OCI-LY3 (cell line): ENCODE results near the gene UST.

Experiments used
- H2AFZ ChIP-seq: fragments of 200-600, 300-600 bp; shearing (Covaris generic); 2 replicates; pipeline ENCODE4 v1.6.0; 2014; ENCODE audit warnings: antibody characterized with exemption, low read depth, low read length
- H3K27ac ChIP-seq: fragments of 200-600, 300-600 bp; sonication (generic); 2 replicates; pipeline ENCODE4 v1.5.1; 2014; ENCODE audit warnings: mild to moderate bottlenecking, low read length, moderate library complexity, mixed read lengths
- H3K27me3 ChIP-seq: fragments of 200-600, 300-600 bp; sonication (generic); 2 replicates; pipeline ENCODE4 v1.6.1; 2014; ENCODE audit warnings: low read depth, low read length, mixed read lengths
- H3K36me3 ChIP-seq: fragments of 200-600, 300-600 bp; sonication (generic); replicated peaks from 2 replicates; pipeline ENCODE3; 2014; ENCODE audit warnings: low read depth, low read length, mixed read lengths
- H3K4me1 ChIP-seq: fragments of 300-600, 200-600 bp; sonication (generic); 2 replicates; pipeline ENCODE4 v1.6.1; 2014; ENCODE audit warnings: low read length, mixed read lengths
- H3K4me2 ChIP-seq: fragments of 200-600, 300-600 bp; sonication (generic); 2 replicates; pipeline ENCODE4 v1.6.1; 2014; ENCODE audit warnings: low read length, mixed read lengths
- H3K4me3 ChIP-seq: fragments of 300-600, 200-600 bp; sonication (generic); 2 replicates; pipeline ENCODE4 v1.5.1; 2014; ENCODE audit warnings: antibody characterized with exemption, mild to moderate bottlenecking, low read length, moderate library complexity
- H3K79me2 ChIP-seq: fragments of 300-600, 200-600 bp; shearing (Covaris generic); 2 replicates; pipeline ENCODE4 v1.6.1; 2014; ENCODE audit warnings: mild to moderate bottlenecking, low read length, mixed read lengths
- H3K9ac ChIP-seq: fragments of 300-600, 200-600 bp; shearing (Covaris generic); 2 replicates; pipeline ENCODE4 v1.6.0; 2014; ENCODE audit warnings: mild to moderate bottlenecking, low read length, moderate library complexity
- H3K9me3 ChIP-seq: fragments of 200-600, 300-600 bp; shearing (Covaris generic); 2 replicates; pipeline ENCODE4 v1.6.1; 2014; ENCODE audit warnings: low read length, mixed read lengths; ENCODE audit not compliant: insufficient read depth
- H4K20me1 ChIP-seq: fragments of 200-600, 300-600 bp; sonication (generic); 2 replicates; pipeline ENCODE4 v1.6.1; 2016; ENCODE audit warnings: low read length, mixed read lengths; ENCODE audit not compliant: insufficient read depth
- CTCF ChIP-seq: fragments of 200-600, 300-600 bp; sonication (generic); IDR thresholded peaks from 2 replicates; pipeline ENCODE4 v1.5.1; 2014; ENCODE audit warnings: antibody characterized with exemption, low read length, low read depth
- EZH2phosphoT487 ChIP-seq: fragments of 200-600 bp; shearing (Covaris generic); IDR thresholded peaks from 2 replicates; pipeline ENCODE4 v1.6.1; 2018; ENCODE audit warnings: antibody characterized with exemption, mixed run types, low read depth

The UST gene

GRCh38 chr6:148713033-148713738, 33.6 kb upstream of the UST start:
- Histone ChIP-seq H3K27me3 (no peaks in the 10 kb centered on the region), H3K9me3 (no peaks in the 10 kb centered on the region), H3K4me3 (no peak overlapping the region), H4K20me1 (no peaks in the 10 kb centered on the region), H2AFZ (no peak overlapping the region), H3K79me2 (no peaks in the 10 kb centered on the region), H3K4me1 (peaks cover 4% of the 10 kb centered on the region; the same call in 1 of the 2 replicates), H3K36me3 (no peaks in the 10 kb centered on the region), H3K4me2 (no peak overlapping the region), H3K9ac (no peak overlapping the region), H3K27ac (no peak overlapping the region)
- TF ChIP-seq CTCF (no peak), EZH2phosphoT487 (no peak)

GRCh38 chr6:148713921-148714320, 32.9 kb upstream of the UST start:
- TF ChIP-seq EZH2phosphoT487 (no peak), CTCF (no peak)
- Histone ChIP-seq H3K4me2 (no peak overlapping the region), H3K79me2 (no peaks in the 10 kb centered on the region), H3K27ac (no peak overlapping the region), H3K9ac (no peak overlapping the region), H3K36me3 (no peaks in the 10 kb centered on the region), H3K4me3 (no peak overlapping the region), H3K9me3 (no peaks in the 10 kb centered on the region), H3K4me1 (peaks cover 4% of the 10 kb centered on the region; the same call in 1 of the 2 replicates), H3K27me3 (no peaks in the 10 kb centered on the region), H2AFZ (no peak overlapping the region), H4K20me1 (no peaks in the 10 kb centered on the region)

- H3K9ac ChIP-seq: no peak overlapping the region
- no peaks in the 10 kb centered on the region for H4K20me1 ChIP-seq
- no peak overlapping the region for H3K4me3 ChIP-seq
- H3K4me2 ChIP-seq: no peak overlapping the region
- no peaks in the 10 kb centered on the region for H3K27me3 ChIP-seq
- H3K4me1 ChIP-seq: peaks cover 4% of the 10 kb centered on the region; the same call in 1 of the 2 replicates
- no peak overlapping the region for H3K27ac ChIP-seq
- H3K9me3 ChIP-seq: no peaks in the 10 kb centered on the region
- no peak for TF ChIP-seq EZH2phosphoT487
- TF ChIP-seq CTCF: no peak
- H3K79me2 ChIP-seq: no peaks in the 10 kb centered on the region
- H2AFZ ChIP-seq: no peak overlapping the region
- H3K36me3 ChIP-seq: no peaks in the 10 kb centered on the region
These were observed 30.0 kb upstream of the UST start for GRCh38 chr6:148716811-148717210.

- no peaks in the 10 kb centered on the region for H4K20me1 ChIP-seq
- H3K79me2 ChIP-seq: no peaks in the 10 kb centered on the region
- H3K27me3 ChIP-seq: no peaks in the 10 kb centered on the region
- no peak overlapping the region for H3K27ac ChIP-seq
- H3K4me1 ChIP-seq: no peaks in the 10 kb centered on the region
- H2AFZ ChIP-seq: no peak overlapping the region
- no peaks in the 10 kb centered on the region for H3K9me3 ChIP-seq
- no peak overlapping the region for H3K9ac ChIP-seq
- no peak for TF ChIP-seq CTCF
- TF ChIP-seq EZH2phosphoT487: no peak
- H3K4me2 ChIP-seq: no peak overlapping the region
- H3K36me3 ChIP-seq: no peaks in the 10 kb centered on the region
- H3K4me3 ChIP-seq: no peak overlapping the region
These were observed 26.4 kb upstream of the UST start for GRCh38 chr6:148720406-148720805.
